HepG2 (cell line): ENCODE data around the gene REEP6. TPM values are rescaled to one million over a fixed set of nuclear protein-coding genes. Genes with fewer than 3 reads are reported as not detected.

ENCODE experiments used
- ATAC-seq: fragments of 200-7000 bp; cut with Tn5 transposase; 3 replicates; pipeline ENCODE4 v1.9.1; 2020; ENCODE audit warnings: mild to moderate bottlenecking, moderate library complexity
- BruUV-seq: library from RNA; stranded (reverse); fragments of 400-500 nt; replicated peaks from 2 replicates; lab custom pipeline; 2021; lab: Mats Ljungman, UMichigan
- CTCF ChIA-PET: fragments of 300-600 bp; formaldehyde crosslinking; extraction: SDS; loops from one replicate; lab custom pipeline; 2021; ENCODE audit warnings: low total read pairs, inconsistent platforms, low intra/inter-chr PET ratio; lab: Yijun Ruan, JAX
- POLR2A ChIA-PET: fragments of 350-600 bp; sonication (Branson Sonifier 250); formaldehyde crosslinking; loops from one replicate; lab custom pipeline; 2020; ENCODE audit warnings: antibody characterized with exemption, inconsistent platforms; lab: Yijun Ruan, JAX
- DNase-seq: peaks from one replicate; pipeline ENCODE4 v3.0.0-alpha.2; 2015; ENCODE audit warnings: low spot score
- FAIRE-seq: peaks from 3 replicates; lab custom pipeline; 2011; peaks lifted over from hg19 to GRCh38; lab: Jason Lieb, UNC
- H2AFZ ChIP-seq: one replicate; pipeline ENCODE4 v1.6.1; 2011; ENCODE audit warnings: low read length, inconsistent platforms
- H3K27ac ChIP-seq: fragments of 300-600 bp; 3 replicates; pipeline ENCODE4 v1.8.0; 2011; ENCODE audit warnings: mixed run types, mild to moderate bottlenecking, mixed read lengths, low read length, inconsistent platforms; ENCODE audit not compliant: insufficient read depth; ENCODE audit errors: extremely low read length
- H3K27me3 ChIP-seq, 2 experiments: fragments of 200-600 bp in 1 of 2; 2 replicates in 1 of 2; 3 replicates in 1 of 2; pipeline versions ENCODE4 v1.6.0 to v1.8.0; 2011; ENCODE audit warnings: low read length in 2 of 2, mild to moderate bottlenecking in 2 of 2, moderate library complexity in 2 of 2, inconsistent platforms in 1 of 2; ENCODE audit not compliant: insufficient read depth in 2 of 2, control insufficient read depth in 1 of 2
- H3K36me3 ChIP-seq, 2 experiments: fragments of 200-600 bp in 1 of 2; replicated peaks in 1 of 2; 2 replicates in 1 of 2; 3 replicates in 1 of 2; pipeline versions ENCODE4 v1.5.1 to v1.8.0; 2011; ENCODE audit warnings: low read length in 2 of 2, inconsistent platforms in 1 of 2; ENCODE audit not compliant: insufficient read depth in 2 of 2, control insufficient read depth in 1 of 2
- H3K4me1 ChIP-seq: 2 replicates; pipeline ENCODE4 v1.5.1; 2012; ENCODE audit warnings: low read length, inconsistent platforms; ENCODE audit not compliant: insufficient read depth
- H3K4me2 ChIP-seq: 2 replicates; pipeline ENCODE4 v1.6.0; 2011; ENCODE audit warnings: low read depth, low read length, inconsistent platforms
- H3K4me3 ChIP-seq, 3 experiments: fragments of 200-600 bp in 1 of 3; sonication (generic), shearing (Covaris generic) in 1 of 3; replicated peaks in 1 of 3; 2 replicates each; pipeline ENCODE4 v1.5.1; 2011 to 2016; ENCODE audit warnings: low read length in 3 of 3, inconsistent platforms in 2 of 3, low read depth in 2 of 3, mild to moderate bottlenecking in 2 of 3, control low read depth in 1 of 3, mixed read lengths in 1 of 3; ENCODE audit not compliant: insufficient read depth in 1 of 3
- H3K79me2 ChIP-seq: one replicate; pipeline ENCODE4 v1.6.1; 2011; ENCODE audit warnings: low read length, inconsistent platforms; ENCODE audit not compliant: insufficient read depth
- H3K9ac ChIP-seq: 2 replicates; pipeline ENCODE4 v1.6.0; 2011; ENCODE audit warnings: mild to moderate bottlenecking, low read depth, low read length, inconsistent platforms; ENCODE audit not compliant: insufficient read depth
- H3K9me3 ChIP-seq: 2 replicates; pipeline ENCODE4 v1.5.1; 2012; ENCODE audit warnings: mild to moderate bottlenecking, low read length
- H4K20me1 ChIP-seq: 2 replicates; pipeline ENCODE4 v1.6.0; 2011; ENCODE audit warnings: inconsistent platforms, mild to moderate bottlenecking, low read length, moderate library complexity; ENCODE audit not compliant: insufficient read depth
- CEBPG ChIP-seq: IDR thresholded peaks from 2 replicates; pipeline ENCODE4 v1.6.1; 2016
- CENPT ChIP-seq: sonication (generic); formaldehyde crosslinking; IDR thresholded peaks from 2 replicates; pipeline ENCODE4 v1.8.0; 2022; ENCODE audit warnings: low read depth, mild to moderate bottlenecking, moderate library complexity, missing genetic modification reagents
- FOSL1 ChIP-seq: sonication (generic); formaldehyde crosslinking; IDR thresholded peaks from 2 replicates; pipeline ENCODE4 v1.9.0; 2021; ENCODE audit warnings: missing genetic modification reagents, borderline replicate concordance
- FOXA1 ChIP-seq, 2 experiments: fragments of 450-650 bp in 1 of 2; sonication (generic) in 1 of 2; formaldehyde crosslinking in 1 of 2; IDR thresholded peaks; 2 replicates each; pipeline versions ENCODE4 v1.4.0 to v1.6.1; 2016 to 2020; ENCODE audit warnings: missing genetic modification reagents in 1 of 2
- HOXA7 ChIP-seq: sonication (generic); formaldehyde crosslinking; IDR thresholded peaks from 2 replicates; pipeline ENCODE4 v1.8.1; 2022; ENCODE audit warnings: mild to moderate bottlenecking, missing genetic modification reagents, moderate library complexity
- KAT8 ChIP-seq: IDR thresholded peaks from 2 replicates; pipeline ENCODE4 v1.6.1; 2016; ENCODE audit warnings: missing genetic modification reagents, missing compliant biosample characterization
- MBNL3 ChIP-seq: fragments of 250-450 bp; sonication (Bioruptor Pico); conservative IDR thresholded peaks from 2 replicates; pipeline ENCODE4 v1.8.0; 2022; ENCODE audit warnings: mild to moderate bottlenecking, inconsistent platforms
- NFKB2 ChIP-seq: sonication (generic); formaldehyde crosslinking; IDR thresholded peaks from 2 replicates; pipeline ENCODE4 v1.4.0; 2020; ENCODE audit warnings: missing genetic modification reagents, borderline replicate concordance
- PCBP1 ChIP-seq: fragments of 200-400 bp; formaldehyde crosslinking; IDR thresholded peaks from 2 replicates; pipeline ENCODE4 v1.6.1; 2017; ENCODE audit warnings: mild to moderate bottlenecking, low read depth, low read length, borderline replicate concordance
- PLRG1 ChIP-seq: fragments of 450-650 bp; conservative IDR thresholded peaks from 2 replicates; pipeline ENCODE4 v1.6.1; 2016
- PTBP1 ChIP-seq: fragments of 200-400 bp; formaldehyde crosslinking; IDR thresholded peaks from 2 replicates; pipeline ENCODE4 v1.6.1; 2018; ENCODE audit warnings: low read length, low read depth; ENCODE audit not compliant: poor library complexity, severe bottlenecking
- RARG ChIP-seq: sonication (generic); formaldehyde crosslinking; IDR thresholded peaks from 2 replicates; pipeline ENCODE4 v1.4.0; 2020; ENCODE audit warnings: low read depth, mild to moderate bottlenecking, missing genetic modification reagents
- SAP130 ChIP-seq: IDR thresholded peaks from 2 replicates; pipeline ENCODE4 v1.6.1; 2016; ENCODE audit warnings: low read depth
- TBL1XR1 ChIP-seq: fragments of 150-350 bp; IDR thresholded peaks from 2 replicates; pipeline ENCODE4 v1.6.1; 2014; ENCODE audit warnings: borderline replicate concordance, low read length; ENCODE audit not compliant: partially characterized antibody
- TBP ChIP-seq: sonication (generic); formaldehyde crosslinking; IDR thresholded peaks from 2 replicates; pipeline ENCODE4 v1.5.0; 2020; ENCODE audit warnings: missing genetic modification reagents
- ZNF124 ChIP-seq: sonication (generic); formaldehyde crosslinking; IDR thresholded peaks from 2 replicates; pipeline ENCODE4 v1.4.0; 2020; ENCODE audit warnings: missing genetic modification reagents
- ZNF430 ChIP-seq: sonication (generic); formaldehyde crosslinking; IDR thresholded peaks from 2 replicates; pipeline ENCODE4 v1.9.0; 2021; ENCODE audit warnings: mild to moderate bottlenecking, missing genetic modification reagents
- ZNF431 ChIP-seq: sonication (generic); formaldehyde crosslinking; IDR thresholded peaks from 2 replicates; pipeline ENCODE4 v1.9.0; 2022; ENCODE audit warnings: missing genetic modification reagents, low read depth, mild to moderate bottlenecking, borderline replicate concordance
- ZNF468 ChIP-seq: sonication (generic); formaldehyde crosslinking; IDR thresholded peaks from 2 replicates; pipeline ENCODE4 v1.8.0; 2022; ENCODE audit warnings: mild to moderate bottlenecking, moderate library complexity, missing genetic modification reagents
- ZNF547 ChIP-seq: sonication (generic); formaldehyde crosslinking; IDR thresholded peaks from 2 replicates; pipeline ENCODE4 v1.5.1; 2020; ENCODE audit warnings: mild to moderate bottlenecking, missing genetic modification reagents
- ZNF775 ChIP-seq: sonication (generic); formaldehyde crosslinking; IDR thresholded peaks from 2 replicates; pipeline ENCODE4 v1.4.0; 2020; ENCODE audit warnings: missing genetic modification reagents, mild to moderate bottlenecking, moderate library complexity, borderline replicate concordance
- ZSCAN22 ChIP-seq: sonication (generic); formaldehyde crosslinking; IDR thresholded peaks from 2 replicates; pipeline ENCODE4 v1.4.0; 2020; ENCODE audit warnings: mild to moderate bottlenecking, missing genetic modification reagents
- WGBS: methylation state at CpG from one replicate; pipeline ENCODE4 v1.1.6; 2017; ENCODE audit warnings: low lambda C conversion rate; 5-methylcytosine and 5-hydroxymethylcytosine counted together
- in situ Hi-C: cut with HindIII; loops from 2 replicates; pipeline ENCODE4 v1.10.0; 2017; ENCODE audit warnings: low pct_unique_long_range_greater_than_20kb; ENCODE audit not compliant: extremely low pct_ligation_motif_present
- intact Hi-C: fragments of 100-400 bp; cut with micrococcal nuclease; formaldehyde crosslinking; loops from one replicate; pipeline ENCODE4 v1.10.0; 2022; ENCODE audit not compliant: unreplicated experiment
- polyA plus RNA-seq, 8 experiments: library from polyadenylated mRNA; depleted of rRNA in 3 of 8; stranded (reverse) in 7 of 8; unstranded in 1 of 8; fragments of >200 nt; fragmentation: Illumina TruSeq in 4 of 8; extraction: Trizol in 4 of 8; gene quantifications; 2 replicates each; pipeline versions ENCODE4 v1.2.1 to v1.2.3, GENCODE V29; 2011 to 2016; ENCODE audit warnings: low read depth in 4 of 8, missing spikeins in 1 of 8, mixed read lengths in 1 of 8; ENCODE audit not compliant: insufficient read depth in 1 of 8
- total RNA-seq, 5 experiments: library from RNA; depleted of rRNA; stranded (reverse); fragments of >200 nt; fragmentation: Illumina TruSeq; extraction: Trizol; gene quantifications; 2 replicates each; pipeline ENCODE4 v1.2.3, GENCODE V29; 2016; ENCODE audit warnings: low read depth in 1 of 5
- TF ChIP-seq, protein P1 (sequence below): sonication (generic); formaldehyde crosslinking; IDR thresholded peaks from 2 replicates; pipeline ENCODE4 v1.5.0; 2020; ENCODE audit warnings: mild to moderate bottlenecking, missing genetic modification reagents
- TF ChIP-seq, protein P2 (sequence below): IDR thresholded peaks from 2 replicates; pipeline ENCODE4 v1.6.1; 2016; ENCODE audit warnings: missing genetic modification reagents, missing compliant biosample characterization

The REEP6 gene
- total and polyA plus RNA-seq, 2 of the 13 experiments (the other 11 are each of a cell fraction or from before 2014, with no cell fraction given) = 10.0 to 28.8 TPM

DNA sequence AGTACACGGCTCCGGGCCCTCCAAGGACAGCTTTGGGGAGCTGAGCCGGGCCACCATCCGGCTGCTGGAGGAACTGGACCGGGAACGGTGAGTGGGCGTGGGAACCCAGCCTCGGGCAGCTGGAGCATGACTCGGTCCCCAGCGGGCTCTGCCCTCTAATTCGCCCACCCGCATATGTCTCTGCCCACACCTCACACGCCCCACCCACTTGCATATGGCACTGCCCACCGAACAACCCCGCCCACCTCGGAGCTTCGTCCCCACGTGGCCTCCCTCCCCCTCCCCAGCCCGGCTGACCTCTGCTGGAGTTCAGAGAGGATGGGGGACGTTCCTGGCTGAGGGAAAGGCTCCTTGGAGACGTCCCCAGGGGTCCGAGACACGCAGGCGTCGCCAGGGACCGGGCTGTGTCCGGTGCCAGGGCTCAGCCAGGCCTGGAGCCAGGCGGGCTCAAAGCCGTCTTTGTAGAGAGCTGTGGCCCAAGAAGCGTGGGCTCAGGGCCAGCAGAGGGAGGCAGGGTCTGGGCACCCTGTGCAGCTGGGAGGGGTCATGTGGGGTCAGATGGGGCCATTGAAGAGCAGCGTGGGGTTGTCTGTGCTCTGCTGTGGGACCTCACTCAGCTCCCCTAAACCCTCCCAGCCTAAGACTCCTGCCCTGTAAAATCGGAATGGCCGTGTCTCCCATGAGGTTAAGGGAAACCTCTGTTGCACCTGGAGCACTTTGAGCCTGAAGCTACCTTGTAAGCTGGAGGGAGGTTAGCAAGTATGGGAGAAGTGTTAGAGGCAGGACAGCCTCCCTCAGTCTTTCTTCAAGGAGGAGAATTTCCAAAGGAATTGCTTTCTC lies 37.2 kb upstream of the REEP6 start:
- Histone ChIP-seq H3K9ac (no peak overlapping the region), H3K4me2 (peak overlapping the region; percentile 66), H3K9me3 (no peaks in the 10 kb centered on the region), H4K20me1 (peaks cover 8% of the 10 kb centered on the region; the same call in 1 of the 2 replicates), H3K4me1 (peaks cover 48% of the 10 kb centered on the region), H3K27me3 (peaks cover 13 to 76% of the 10 kb centered on the region in 2 experiments), H3K4me3 (peak overlapping the region in 1 of 3 experiments; percentile 57; a peak in 1 of 6 replicates), H3K79me2 (no peaks in the 10 kb centered on the region), H2AFZ (no peak overlapping the region), H3K36me3 (no peaks in the 10 kb centered on the region), H3K27ac (no peak overlapping the region)
- in situ Hi-C loops (no loop called here), intact Hi-C loops (no loop called here)
- DNase-seq = no peak
- ChIA-PET POLR2A (interaction anchor here (0.6 to 4.0 kb wide), 7 partner anchors 10 to 185 kb away, joined by 3 to 34 read pairs (median 5); partner anchors contain the start of genes REEP6 and UQCR11), CTCF (no interaction called here)
- WGBS = 1% methylated on average over 12 of the region's 33 CpGs
- no TSS peak for BruUV-seq
- peak; percentile 10 for ATAC-seq
- FAIRE-seq = no peak
- TF ChIP-seq HOXA7 (no peak), PTBP1 (no peak), FOXA1 (IDR thresholded peaks at IDR 0.05) (no peak), FOXA1 (CRISPR knock-in tag; IDR thresholded peaks at IDR 0.05) (no peak), ZNF547 (CRISPR knock-in tag) (no peak), NFKB2 (CRISPR knock-in tag) (no peak), CENPT (CRISPR knock-in tag) (no peak), ZNF124 (CRISPR knock-in tag) (no peak), PCBP1 (0 out of 2 replicates have a peak, but pooled peaks have one; percentile 38), FOSL1 (CRISPR knock-in tag) (no peak), TBP (CRISPR knock-in tag) (no peak), KAT8 (no peak), ZNF431 (CRISPR knock-in tag) (no peak), PLRG1 (no peak), CEBPG (no peak), SAP130 (peak; percentile 35; the same call in 1 of the 2 replicates), RARG (CRISPR knock-in tag) (no peak), ZSCAN22 (CRISPR knock-in tag) (no peak), MBNL3 (no peak), ZNF775 (CRISPR knock-in tag) (no peak), ZNF430 (0 out of 2 replicates have a peak, but pooled peaks have one; percentile 34), TBL1XR1 (no peak), ZNF468 (CRISPR knock-in tag) (no peak)
- TF ChIP-seq, protein P1, sequence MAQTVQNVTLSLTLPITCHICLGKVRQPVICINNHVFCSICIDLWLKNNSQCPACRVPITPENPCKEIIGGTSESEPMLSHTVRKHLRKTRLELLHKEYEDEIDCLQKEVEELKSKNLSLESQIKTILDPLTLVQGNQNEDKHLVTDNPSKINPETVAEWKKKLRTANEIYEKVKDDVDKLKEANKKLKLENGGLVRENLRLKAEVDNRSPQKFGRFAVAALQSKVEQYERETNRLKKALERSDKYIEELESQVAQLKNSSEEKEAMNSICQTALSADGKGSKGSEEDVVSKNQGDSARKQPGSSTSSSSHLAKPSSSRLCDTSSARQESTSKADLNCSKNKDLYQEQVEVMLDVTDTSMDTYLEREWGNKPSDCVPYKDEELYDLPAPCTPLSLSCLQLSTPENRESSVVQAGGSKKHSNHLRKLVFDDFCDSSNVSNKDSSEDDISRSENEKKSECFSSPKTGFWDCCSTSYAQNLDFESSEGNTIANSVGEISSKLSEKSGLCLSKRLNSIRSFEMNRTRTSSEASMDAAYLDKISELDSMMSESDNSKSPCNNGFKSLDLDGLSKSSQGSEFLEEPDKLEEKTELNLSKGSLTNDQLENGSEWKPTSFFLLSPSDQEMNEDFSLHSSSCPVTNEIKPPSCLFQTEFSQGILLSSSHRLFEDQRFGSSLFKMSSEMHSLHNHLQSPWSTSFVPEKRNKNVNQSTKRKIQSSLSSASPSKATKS (CRISPR knock-in tag) = no peak
- TF ChIP-seq, protein P2, sequence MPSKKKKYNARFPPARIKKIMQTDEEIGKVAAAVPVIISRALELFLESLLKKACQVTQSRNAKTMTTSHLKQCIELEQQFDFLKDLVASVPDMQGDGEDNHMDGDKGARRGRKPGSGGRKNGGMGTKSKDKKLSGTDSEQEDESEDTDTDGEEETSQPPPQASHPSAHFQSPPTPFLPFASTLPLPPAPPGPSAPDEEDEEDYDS (CRISPR knock-in tag) = no peak
